Stimulated activated CD8-positive, alpha-beta memory T cell treated with anti-CD3 and anti-CD28 coated beads, Interleukin-4, amount 100 ng/mL, for 4 hours (primary cell): Measurements from ENCODE around the gene TNNI2.

Source experiments
- DNase-seq, 2 donors: peaks; one replicate each; pipeline ENCODE4 v3.0.0-alpha.2; 2020; ENCODE audit warnings: low read depth in 2 of 2, low spot score in 1 of 2

The TNNI2 gene

GRCh38 chr11:1858154-1858553 lies 19.4 kb downstream of the TNNI2 start:
- DNase-seq, result no peak

DNA sequence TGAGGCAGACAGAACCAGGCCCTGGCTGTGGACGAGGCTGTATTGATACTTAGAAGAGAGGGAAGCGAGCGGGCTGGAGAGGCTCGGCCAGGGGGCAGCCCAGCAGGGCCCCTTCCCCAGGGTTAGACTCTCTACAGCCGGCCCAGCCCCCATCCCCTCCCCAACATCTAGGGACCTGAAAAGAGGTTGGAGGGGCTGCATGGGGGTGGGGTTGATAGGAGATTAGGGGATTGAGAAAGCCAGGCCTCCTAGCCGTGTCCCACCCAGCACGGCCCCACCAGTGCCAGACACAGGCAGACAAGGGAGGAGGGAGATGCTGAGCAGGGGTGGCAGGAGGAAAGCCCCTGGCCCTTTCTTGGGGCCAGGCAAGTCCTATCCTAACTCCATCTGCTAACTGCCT lies 19.8 kb downstream of the TNNI2 start:
- DNase-seq, result no peak

- no peak for DNase-seq
Measured at GRCh38 chr11:1859004-1859403, 20.2 kb downstream of the TNNI2 start.

GRCh38 chr11:1860108-1860507 lies 21.3 kb downstream of the TNNI2 start:
- no peak for DNase-seq

GRCh38 chr11:1861435-1862411 lies 22.9 kb downstream of the TNNI2 start:
- DNase-seq, result no peak

DNA sequence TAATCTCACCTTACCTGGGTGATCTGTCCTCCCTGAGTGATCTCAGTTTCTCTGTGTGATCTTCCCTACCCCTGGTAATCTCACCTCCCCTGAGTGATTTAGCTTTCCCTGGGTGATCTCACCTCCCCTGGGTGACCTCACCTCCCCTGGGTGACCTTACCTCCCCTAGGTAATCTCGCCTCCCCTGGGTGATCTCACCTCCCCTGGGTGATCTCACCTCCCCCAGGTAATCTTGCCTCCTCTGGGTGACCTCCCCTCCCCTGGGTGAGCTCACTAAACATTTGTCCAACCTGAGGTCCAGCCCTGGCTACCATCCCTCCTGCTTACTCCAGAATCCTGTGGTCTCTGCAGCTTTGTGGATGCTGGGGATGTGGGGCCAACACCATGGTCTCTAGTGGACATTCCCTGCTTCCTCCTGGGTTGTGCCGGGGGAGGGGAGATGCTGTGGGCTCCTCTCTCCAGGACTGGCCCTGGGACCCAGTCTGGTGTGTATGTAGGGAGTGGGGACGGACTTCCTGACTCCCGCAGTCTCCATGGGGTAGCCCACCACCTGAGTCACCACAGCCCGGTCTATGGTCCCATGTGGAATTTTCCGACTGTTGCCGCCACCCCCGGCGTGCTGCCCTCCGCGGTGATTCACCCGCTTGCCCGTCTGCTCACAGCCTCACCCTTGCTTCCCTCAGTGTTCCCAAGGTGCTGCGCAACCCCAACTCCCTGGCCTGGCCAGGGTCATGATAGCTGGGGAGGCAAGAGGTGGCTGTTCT lies 24.0 kb downstream of the TNNI2 start:
- no peak for DNase-seq

DNA sequence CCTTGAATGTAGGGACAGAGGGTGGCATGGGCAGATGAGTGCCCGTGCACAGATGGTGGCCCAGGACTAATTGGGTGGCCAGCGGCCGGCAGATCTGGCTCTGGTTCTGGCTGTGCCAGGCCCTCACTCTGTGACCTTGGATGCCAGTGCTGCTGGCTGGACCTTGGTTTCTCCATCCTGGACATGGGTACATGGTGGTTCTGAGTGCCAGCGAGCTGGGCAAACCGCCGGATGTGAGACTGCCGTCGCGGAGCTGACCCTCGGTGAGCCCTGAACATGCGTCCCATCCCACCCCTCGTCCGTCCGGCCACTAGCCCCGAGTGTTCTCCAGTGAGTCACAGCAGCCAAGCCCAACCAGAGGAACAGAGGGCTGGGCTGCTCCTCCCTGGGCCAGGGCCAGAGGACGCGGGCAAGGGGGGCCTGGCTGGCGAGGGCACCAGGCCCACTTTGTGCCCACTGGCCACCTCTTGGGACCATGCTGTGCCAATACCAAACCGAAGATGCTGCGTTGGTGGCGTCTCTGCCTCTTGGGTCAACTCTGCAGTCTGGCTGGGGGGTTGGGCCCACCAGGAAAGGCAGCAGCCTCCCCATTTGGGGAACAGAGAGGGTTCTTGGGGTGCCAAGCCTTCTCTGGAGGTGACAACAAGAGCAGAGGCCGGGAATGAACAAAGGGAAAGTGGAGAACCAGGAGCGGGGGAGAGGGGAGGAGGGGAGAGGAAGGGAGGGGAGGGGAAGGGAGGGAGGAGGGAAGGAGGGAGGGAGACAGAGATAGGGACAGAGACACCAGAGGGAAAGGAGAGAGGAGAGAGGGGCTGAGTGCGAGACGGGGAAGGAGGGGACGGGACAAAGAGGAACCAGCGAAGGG lies 24.8 kb downstream of the TNNI2 start:
- DNase-seq, result no peak

DNA sequence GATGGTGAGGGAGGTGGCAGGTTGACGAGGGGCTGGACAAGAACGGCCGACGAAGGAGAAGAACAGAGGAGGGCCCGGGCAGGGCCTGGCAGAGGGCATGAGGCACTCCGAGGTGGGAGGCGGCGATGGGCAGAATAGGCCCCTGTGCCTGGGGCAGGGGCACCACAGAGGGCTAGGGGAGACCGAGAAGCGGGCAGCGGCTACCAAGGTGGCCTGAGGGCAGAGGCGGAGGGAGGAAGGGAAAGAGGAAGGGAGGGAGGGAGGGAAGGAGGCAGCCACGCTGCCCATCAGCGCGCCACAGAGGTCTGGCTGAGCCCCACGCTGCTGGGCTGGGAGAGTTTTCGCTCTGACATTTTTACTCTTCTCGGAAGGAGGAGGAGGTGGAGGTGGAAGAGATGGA lies 25.4 kb downstream of the TNNI2 start:
- DNase-seq, result no peak

DNA sequence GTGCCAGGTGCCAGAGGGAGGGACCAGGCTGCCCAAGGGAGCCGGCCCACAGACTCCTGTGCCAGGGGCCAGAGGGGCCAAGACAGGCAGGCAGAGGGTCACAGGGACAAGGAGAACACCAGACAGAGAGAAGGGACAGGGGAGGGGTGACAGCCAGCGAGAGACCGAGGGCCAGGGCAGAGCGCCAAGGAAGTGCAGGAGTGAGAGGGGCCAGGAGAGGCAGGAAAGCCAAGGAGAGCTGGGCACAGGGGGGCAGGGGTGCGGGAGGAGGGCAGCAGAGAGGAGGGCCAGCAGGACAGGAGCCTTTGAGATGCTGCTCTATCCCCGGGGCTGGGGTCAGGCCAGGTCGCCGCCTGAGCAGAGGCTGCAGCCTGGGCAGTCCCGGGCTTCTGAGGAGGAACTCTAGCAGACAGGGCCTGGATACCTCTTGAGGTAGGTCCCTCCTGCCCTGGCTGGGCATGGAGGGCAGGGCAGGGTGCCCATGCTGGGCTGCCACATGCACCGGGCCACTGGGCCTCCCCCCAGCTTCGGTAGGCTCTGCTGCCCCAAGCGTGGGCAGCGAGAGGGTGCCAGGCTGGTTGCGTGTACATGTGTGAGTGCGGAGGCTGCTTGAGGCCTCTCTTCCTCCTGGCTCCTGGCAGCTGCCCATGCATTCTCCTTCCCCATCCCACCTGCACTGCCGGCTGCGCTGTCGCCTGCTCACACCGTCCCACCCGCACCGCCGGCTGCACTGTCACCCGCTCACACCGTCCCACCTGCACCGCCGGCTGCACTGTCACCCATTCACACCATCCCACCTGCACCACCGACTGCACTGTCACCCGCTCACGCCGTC lies 26.3 kb downstream of the TNNI2 start:
- no peak for DNase-seq

- DNase-seq, result no peak
Measured at GRCh38 chr11:1866226-1866625, 27.4 kb downstream of the TNNI2 start.

DNA sequence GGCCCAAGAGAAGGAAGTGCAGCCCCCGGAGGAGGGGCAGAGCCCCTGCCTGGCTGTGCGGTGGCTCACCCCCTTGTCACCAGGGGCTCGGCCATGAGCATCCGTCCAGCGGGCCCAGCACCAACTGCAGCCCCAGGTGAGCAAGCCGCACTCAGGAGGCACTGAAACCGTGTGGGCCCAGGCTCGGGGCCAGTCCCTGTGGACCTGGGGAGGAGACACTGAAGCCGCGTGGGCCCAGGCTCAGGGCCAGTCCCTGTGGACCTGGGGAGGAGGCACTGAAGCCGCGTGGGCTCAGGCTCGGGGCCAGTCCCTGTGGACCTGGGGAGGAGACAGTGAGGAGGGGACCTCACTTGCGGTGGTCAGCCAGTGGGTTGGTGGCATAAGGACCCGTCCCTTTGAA lies 28.0 kb downstream of the TNNI2 start:
- DNase-seq, result no peak

GRCh38 chr11:1867381-1867780 lies 28.6 kb downstream of the TNNI2 start:
- no peak for DNase-seq

- no peak for DNase-seq
Measured at GRCh38 chr11:1868056-1868635, 29.4 kb downstream of the TNNI2 start.

DNA sequence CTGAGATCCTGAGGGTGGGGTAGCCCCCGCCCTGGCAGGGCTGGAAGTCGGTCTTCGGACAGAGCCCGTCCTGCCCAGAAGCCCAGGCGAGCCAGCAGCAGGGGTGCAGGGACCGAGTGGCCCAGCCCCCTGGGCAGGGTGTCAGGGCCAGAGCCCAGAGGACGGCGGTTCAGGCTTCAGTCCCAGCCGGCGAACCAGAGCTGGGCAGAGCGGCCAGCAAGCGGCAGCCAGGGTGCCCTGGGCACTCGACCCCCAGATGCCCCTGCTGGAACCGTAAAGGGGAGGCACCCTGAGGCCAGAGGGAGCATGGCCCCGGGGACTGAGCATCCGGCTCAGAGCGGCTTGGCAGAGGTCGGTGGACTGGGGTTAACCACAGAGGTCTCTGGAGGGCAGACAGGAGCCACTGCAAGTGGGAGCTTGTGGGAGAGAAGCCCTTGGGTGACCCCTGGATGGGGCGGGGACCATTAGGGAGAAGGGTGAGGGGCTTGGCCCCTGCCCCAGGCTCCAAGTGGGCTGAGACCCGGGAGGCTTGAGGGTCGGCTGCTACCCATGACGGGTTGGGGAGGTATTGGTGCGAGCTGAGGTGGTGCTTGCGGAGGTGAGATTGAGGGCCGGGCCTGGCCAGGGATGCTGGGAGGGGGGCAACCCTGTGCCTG lies 30.0 kb downstream of the TNNI2 start:
- DNase-seq, result no peak

GRCh38 chr11:1869427-1870325 lies 30.9 kb downstream of the TNNI2 start:
- no peak for DNase-seq

DNA sequence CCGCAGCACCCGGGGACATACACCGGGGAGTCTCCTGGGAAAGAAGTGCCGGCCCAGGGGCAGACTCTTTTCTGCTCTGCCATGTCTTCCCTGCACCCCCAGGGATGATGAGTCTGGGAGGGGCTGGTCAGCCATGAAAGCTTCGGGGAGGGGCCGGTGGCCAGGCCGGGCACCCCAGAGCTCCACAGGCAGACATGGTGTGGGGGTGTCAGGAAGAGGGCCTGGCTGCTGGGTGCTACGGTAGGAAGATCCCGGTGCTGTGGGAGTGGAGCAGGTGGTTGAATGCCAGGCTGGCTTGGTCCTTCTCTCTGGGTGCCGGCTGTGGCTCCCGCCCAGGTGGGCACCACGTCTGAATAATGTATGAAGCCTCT lies 31.5 kb downstream of the TNNI2 start:
- no peak for DNase-seq

DNA sequence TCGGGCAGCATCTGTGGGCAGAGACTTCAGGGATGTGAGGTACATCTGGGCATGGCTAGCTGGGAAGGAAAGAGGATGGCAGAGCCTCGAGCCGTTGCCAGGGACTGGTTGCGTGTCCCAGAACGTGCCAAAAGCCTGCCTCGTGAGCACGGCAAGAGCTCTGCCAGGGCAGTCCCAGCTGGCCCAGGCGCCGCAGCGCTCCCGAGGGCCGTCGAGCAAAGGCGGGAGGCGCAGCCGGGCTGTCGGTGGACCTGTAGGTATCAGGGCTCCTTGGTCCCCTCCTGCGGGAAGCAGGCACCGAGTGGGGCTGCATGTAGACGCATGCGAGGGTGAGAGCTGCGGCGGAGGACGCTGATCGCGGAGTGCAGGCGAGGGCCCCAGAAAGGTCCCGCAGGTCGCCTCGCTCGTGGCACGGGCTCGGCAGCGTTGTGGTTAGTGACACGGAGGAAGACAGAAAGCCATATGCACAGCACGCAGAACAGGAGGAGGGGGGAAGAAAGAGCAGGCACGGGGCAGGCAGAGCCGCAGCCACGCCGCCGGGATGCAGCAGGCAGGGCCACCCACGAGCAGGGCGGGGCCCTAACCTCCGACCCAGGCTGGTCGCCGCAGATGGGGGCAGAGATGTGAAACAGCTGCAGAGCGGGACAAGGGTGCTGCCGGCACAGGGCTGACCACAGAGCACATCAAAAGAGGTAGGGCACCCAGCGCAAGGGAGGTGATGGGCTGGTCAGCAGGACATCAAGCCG lies 32.1 kb downstream of the TNNI2 start:
- DNase-seq, result no peak

DNA sequence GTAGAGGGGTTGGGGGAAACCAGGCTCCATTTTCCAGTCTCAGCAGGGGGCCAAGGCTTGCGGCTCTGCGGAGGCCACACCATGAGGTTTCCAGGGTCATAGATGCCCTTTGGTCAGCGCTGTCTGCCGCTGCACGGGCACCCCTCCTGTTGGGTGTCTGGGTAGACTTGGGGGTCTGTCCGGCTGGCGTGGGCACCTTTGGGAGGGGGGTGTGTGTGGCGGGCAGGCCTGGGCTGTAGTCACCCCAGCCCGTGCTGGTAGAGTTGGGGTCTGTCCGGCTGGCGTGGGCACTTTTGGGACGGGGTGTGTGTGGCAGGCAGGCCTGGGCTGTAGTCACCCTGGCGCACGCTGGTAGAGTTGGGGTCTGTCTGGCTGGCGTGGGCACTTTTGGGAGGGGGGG lies 32.8 kb downstream of the TNNI2 start:
- DNase-seq, result no peak
